Measurements from ENCODE around the gene MYLK4.
A peak's percentile ranks its signal among the peaks of the same experiment; 100 is the strongest.

The MYLK4 gene

GRCh38 chr6:2755456-2755855 lies 4.7 kb upstream of the MYLK4 start:
- DNase-seq (ENCODE audit: low spot score), result no peak

DNA sequence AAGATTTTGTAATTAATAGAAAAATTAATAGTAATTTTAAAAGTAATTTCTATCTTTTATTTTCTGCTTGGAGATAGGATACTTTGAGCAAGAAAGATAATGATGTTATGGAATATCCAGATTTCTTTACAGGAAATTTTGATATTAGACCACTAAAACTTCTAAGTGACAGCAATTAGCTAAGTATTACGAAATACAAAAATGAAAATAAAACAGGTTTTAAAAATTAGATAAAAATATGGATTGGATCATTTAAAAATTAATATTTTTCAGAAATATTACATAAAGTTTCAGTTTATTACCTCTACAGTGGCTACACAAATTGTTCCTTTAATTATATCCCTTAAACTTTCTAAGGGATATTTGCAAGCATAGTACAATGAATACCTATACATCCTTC lies 4.2 kb upstream of the MYLK4 start:
- no peak for DNase-seq (ENCODE audit: low spot score)

- no peak for DNase-seq (ENCODE audit: low spot score)
Measured at GRCh38 chr6:2754393-2754792, 3.7 kb upstream of the MYLK4 start.

GRCh38 chr6:2753743-2754142 lies 3.0 kb upstream of the MYLK4 start:
- DNase-seq (ENCODE audit: low spot score), result no peak

DNA sequence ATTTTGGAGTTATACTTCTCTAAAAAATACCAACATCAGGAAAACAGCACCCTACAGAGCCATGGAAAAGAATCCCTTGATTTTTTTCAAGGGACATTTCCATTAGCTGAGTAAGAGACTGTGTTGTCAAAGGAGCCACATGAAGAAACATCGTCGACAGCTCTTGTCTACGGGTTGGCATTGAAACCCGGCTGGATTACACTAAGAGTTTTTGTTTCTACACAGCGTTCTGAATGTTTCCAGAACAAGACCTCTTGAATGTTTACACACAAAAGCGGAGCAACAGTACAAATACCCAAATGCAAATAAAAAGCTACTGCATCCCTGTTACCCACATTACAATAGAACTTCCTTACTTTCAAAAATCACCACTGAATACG lies 2.4 kb upstream of the MYLK4 start:
- DNase-seq (ENCODE audit: low spot score), result no peak

DNA sequence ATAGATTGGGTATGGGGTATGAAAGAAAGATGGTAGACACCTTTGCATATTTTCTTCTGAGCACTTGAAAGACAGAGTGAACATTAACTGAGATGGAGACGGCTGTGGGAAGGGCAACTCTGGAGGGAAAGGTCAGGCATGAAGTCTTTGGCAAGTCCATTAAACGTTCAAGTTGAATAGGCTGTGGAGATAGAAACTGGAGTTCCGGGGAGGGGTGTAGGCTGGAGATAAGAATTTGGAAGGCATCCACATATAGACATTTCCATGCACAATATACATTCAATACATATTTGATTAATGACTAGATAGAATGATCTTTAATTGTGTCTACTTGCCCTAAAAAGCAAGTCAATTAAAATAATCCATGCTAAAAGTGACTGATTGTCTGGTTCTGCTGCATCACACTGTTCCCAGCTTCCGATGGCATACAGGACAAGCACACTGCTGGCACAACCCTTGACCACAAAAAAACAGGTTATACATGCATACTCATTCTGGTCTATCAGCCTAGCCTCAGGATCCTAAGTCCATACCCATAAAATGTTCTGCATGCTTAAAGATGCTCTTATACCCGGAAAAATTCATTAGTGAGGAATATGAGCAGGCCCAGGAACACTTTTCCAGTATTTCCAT lies 1.9 kb upstream of the MYLK4 start:
- DNase-seq (ENCODE audit: low spot score), result no peak

DNA sequence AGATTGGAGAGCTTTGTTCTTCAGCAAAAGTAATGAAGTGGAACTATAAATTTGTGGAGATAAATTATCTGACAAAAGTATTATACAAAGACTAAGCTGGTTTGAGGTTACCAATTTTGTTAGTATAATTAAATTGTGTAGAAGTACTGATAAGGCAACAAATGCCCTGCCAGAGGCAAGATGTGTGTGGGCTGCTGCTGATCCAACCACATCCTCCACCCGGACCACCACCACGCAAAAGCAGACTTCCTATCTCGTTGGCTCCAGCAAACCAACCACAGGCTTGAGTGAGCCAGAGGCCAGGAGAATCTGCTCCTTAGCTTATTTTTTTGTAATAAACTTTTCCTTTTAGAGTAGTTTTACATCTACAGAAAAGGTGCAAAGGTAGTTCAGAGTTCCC lies 1.1 kb upstream of the MYLK4 start:
- no peak for DNase-seq (ENCODE audit: low spot score)

DNA sequence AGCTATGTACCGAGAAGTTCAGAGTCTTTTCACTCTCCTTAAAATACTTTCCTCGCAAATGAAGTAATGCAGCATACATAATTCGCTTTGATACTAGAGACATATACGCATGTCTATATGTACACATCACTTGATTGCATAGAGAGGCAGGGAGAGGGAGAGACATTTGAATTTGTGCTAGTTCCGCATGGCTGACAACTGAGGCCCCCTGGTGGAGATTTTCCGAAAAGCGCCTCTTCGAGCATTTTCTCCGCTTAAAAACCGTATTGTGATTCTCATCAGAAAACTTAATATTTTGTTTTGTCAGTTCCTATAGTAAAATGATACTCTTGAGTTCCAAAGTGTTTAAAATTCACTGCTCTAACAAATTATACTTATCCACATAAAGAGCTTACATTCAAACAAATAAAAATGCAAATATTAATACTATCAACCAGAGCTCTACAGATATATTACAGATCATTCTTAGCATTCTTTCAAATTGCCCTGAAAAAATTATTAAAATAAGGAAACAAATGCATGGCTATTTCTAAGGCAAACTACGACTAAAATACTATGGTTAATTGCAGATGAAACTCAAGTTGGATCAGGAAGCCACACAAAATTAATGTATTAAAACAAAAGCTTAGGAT lies 637 bp downstream of the MYLK4 start:
- peak; percentile 80 for DNase-seq (ENCODE audit: low spot score)

DNA sequence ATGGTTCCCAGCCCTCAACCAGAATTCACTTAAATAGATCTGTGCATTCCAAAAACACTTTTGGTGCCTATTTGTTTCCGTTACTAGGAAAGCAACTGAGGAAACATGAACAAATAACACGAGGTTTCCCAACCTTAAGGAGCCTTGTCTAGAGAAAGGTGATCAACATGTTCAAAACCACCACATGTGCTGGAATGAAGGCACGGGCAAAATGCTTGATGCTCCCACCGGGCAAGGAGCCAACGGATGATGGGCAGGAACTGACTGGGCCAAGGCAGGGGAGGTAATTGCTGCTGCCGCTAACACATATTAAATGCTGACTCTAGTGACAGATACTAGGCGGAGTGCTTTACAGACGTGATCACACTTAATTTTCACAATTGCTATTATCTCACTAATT lies 2.5 kb downstream of the MYLK4 start:
- no peak for DNase-seq (ENCODE audit: low spot score)

DNA sequence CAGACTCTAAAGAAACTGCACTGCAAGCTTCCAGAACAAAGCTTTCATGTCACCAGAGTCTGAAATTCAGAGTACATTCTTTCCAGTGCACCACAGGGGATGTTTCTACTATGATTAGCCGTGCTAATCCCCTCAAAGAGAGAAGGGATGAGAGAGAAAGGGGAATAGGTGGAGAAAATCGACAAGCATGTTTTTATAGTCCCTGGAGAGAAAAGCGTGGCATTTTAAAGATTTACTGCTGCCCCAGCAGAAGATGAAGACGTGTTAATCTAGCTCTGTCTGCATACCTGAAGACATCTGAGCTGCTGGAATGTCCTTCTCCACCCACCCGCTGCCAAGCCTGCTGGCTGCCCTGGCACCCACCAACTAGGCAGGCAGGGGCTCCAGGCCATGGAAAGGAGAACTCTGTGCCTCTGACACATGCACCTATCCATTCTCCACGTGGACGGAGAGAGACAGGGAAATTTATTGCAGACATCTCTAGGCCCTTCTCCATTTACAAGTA lies 4.1 kb downstream of the MYLK4 start:
- DNase-seq (ENCODE audit: low spot score), result no peak

DNA sequence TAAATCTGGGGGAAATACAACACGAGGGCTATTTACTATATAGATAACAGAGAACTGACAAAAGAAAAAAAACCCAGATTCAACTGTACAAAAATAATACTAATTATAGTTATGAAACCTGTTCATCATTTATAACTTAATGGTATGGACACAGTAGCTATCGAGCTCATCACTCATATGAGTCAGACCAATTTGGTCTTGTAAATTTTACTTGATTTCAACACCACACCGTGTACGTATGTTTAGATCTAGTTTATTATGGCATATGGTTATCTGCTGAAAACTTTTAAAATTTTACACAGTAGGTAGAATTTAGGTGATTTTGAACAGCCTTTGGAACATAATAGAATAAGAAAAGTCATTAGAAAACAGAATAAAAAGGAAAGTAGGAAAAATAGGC lies 5.5 kb downstream of the MYLK4 start:
- no peak for DNase-seq (ENCODE audit: low spot score)

DNA sequence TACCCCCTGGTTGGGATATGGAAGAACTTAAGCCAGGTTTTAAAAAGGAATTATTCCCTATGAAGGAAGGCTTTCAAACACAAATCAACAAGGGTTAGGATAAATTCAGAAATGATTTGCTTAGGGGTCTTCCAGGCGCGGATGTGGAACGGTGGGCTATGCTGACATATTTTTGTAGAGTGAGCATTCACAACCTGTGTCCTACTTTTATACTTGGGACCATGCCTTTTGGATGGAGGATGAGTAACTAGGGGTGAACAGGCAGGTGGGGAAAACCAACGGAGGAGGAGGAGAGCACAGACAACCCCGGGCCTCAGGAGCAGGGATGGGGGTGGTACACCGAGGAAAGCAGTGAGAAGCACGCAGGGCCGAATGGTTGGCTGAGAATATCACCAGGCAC lies 5.9 kb downstream of the MYLK4 start:
- DNase-seq (ENCODE audit: low spot score), result no peak

- no peak for DNase-seq (ENCODE audit: low spot score)
Measured at GRCh38 chr6:2744209-2744771, 6.4 kb downstream of the MYLK4 start.

- DNase-seq (ENCODE audit: low spot score), result no peak
Measured at GRCh38 chr6:2743280-2744208, 7.2 kb downstream of the MYLK4 start.

GRCh38 chr6:2741756-2742155 lies 9.0 kb downstream of the MYLK4 start:
- no peak for DNase-seq (ENCODE audit: low spot score)

DNA sequence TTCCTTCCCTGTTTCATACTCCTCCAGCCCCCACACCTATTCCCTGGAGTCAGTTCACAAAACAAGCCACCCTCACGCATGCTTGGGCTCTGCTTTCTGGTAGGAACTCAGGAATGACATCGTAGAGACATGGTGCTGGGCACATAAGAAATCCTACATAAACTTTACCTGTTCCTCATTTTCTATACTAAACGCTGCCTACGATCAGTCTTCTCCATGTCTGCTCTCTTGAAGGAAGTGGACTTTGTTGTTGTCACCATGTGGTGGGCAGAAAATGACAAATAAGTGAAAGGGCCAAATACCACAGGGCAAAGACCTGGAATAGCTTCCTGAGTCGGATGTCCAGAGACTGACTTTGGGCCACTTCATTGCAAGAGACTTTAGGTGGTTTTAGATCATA lies 10.1 kb downstream of the MYLK4 start:
- no peak for DNase-seq (ENCODE audit: low spot score)

- DNase-seq (ENCODE audit: low spot score), result no peak
Measured at GRCh38 chr6:2739335-2739734, 11.4 kb downstream of the MYLK4 start.

DNA sequence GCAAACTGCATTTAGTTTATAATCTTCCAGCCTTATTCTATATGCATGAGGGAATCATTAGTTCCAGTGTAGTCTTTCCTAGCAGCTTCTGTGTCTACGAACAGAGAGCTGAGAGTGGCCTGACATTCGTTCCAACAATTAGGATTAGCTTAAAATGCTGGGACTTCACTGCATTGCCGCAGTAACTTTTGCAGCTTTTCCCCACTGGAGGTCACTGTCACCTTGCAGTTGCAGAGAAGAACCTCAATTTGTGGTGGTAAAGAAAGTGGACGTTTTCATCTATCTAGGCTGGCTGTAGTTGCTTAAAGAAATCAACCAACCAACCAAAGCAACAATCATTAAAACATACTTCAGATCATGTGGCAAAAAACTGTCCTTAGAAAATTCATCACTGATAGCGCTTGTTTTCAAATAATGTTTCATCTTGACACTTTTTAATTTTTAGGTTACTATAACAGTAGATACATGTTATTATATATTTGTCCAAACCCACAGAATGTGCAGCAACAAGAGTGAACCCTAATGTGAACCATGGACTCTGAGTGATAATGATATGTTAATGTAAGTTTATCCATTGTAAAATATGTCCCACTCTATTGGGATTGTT lies 12.2 kb downstream of the MYLK4 start:
- peak; percentile 57 for DNase-seq (ENCODE audit: low spot score)

GRCh38 chr6:2737885-2738284 lies 12.8 kb downstream of the MYLK4 start:
- DNase-seq (ENCODE audit: low spot score), result no peak

DNA sequence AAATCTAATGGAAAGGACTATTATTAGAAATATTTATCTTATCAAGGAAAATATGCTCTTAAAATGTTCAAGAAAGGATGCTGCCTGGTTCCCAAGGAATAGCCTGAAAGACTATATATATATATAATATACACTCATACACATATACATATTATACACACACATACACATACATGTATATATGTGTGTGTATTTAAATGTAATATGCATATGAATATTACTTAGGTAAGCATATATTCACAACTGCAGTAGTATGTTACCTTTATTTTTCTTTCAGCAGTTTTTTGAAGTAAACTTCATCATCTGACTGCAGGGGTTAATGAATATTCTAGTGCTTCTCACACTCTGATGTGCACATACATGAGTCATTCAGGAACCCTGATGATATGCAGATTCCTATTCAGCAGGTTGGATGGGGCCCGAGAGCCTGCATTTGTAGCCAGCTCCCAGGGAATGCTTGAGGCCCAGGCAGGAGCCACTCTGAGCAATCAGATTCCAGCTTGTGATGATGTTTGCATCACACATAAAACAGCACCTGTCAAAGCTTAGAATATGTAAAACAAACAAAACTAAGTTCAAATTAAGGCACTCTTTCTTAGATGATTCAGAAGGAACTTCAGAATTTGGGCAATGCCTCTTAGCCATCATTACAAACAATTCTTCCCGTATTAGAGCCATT lies 16.1 kb downstream of the MYLK4 start:
- DNase-seq (ENCODE audit: low spot score), result no peak

- DNase-seq (ENCODE audit: low spot score), result no peak
Measured at GRCh38 chr6:2733736-2734480, 16.8 kb downstream of the MYLK4 start.

All from CD4-positive, alpha-beta T cell treated with Interleukin-2 at 100 ng/mL for 4 hours (primary cell).